GM21526 (cell line): ENCODE measurements around the gene KCTD16.

Source experiments
- ATAC-seq: cut with Tn5 transposase; IDR thresholded peaks from one replicate; pipeline ENCODE4 v1.9.1; 2021; ENCODE audit warnings: moderate library complexity; ENCODE audit not compliant: unreplicated experiment, low FRiP score

KCTD16 gene

GRCh38 chr5:144436007-144436406 is 265.3 kb downstream of the KCTD16 start:
- ATAC-seq: no peak

GRCh38 chr5:144438237-144438636 is 267.6 kb downstream of the KCTD16 start:
- no peak for ATAC-seq

- no peak for ATAC-seq
Measured at GRCh38 chr5:144448457-144448856, 277.8 kb downstream of the KCTD16 start.

- no peak for ATAC-seq
Measured at GRCh38 chr5:144451187-144451973, 280.7 kb downstream of the KCTD16 start.

GRCh38 chr5:144453753-144454152 is 283.1 kb downstream of the KCTD16 start:
- ATAC-seq: no peak

GRCh38 chr5:144457160-144457559 is 286.5 kb downstream of the KCTD16 start:
- no peak for ATAC-seq

- no peak for ATAC-seq
Measured at GRCh38 chr5:144458216-144458615, 287.5 kb downstream of the KCTD16 start.

- no peak for ATAC-seq
Measured at GRCh38 chr5:144460600-144460999, 289.9 kb downstream of the KCTD16 start.

- ATAC-seq: no peak
Measured at GRCh38 chr5:144462577-144462976, 291.9 kb downstream of the KCTD16 start.

GRCh38 chr5:144463481-144464223 is 293.0 kb downstream of the KCTD16 start:
- no peak for ATAC-seq

GRCh38 chr5:144464306-144464705 is 293.6 kb downstream of the KCTD16 start:
- ATAC-seq: no peak

GRCh38 chr5:144465441-144465840 is 294.8 kb downstream of the KCTD16 start:
- ATAC-seq: no peak

GRCh38 chr5:144467792-144468191 is 297.1 kb downstream of the KCTD16 start:
- no peak for ATAC-seq

- no peak for ATAC-seq
Measured at GRCh38 chr5:144468571-144468970, 297.9 kb downstream of the KCTD16 start.

GRCh38 chr5:144469106-144469505 is 298.4 kb downstream of the KCTD16 start:
- no peak for ATAC-seq

GRCh38 chr5:144472221-144472620 is 301.5 kb downstream of the KCTD16 start:
- no peak for ATAC-seq

GRCh38 chr5:144473650-144474049 is 303.0 kb downstream of the KCTD16 start:
- ATAC-seq: no peak

- no peak for ATAC-seq
Measured at GRCh38 chr5:144478565-144478964, 307.9 kb downstream of the KCTD16 start.

GRCh38 chr5:144481861-144482260 is 311.2 kb downstream of the KCTD16 start:
- no peak for ATAC-seq

GRCh38 chr5:144484124-144484897 is 313.6 kb downstream of the KCTD16 start:
- ATAC-seq: no peak

- ATAC-seq: no peak
Measured at GRCh38 chr5:144485540-144485939, 314.9 kb downstream of the KCTD16 start.
